Naive thymus-derived CD4-positive, alpha-beta T cell (primary cell): ENCODE measurements around the gene MGST1. TPM values are rescaled to one million over a fixed set of nuclear protein-coding genes. Genes with fewer than 3 reads are reported as not detected.

Experiments used
- ATAC-seq: fragments of 150-1000 bp; cut with Tn5 transposase; 2 replicates; pipeline ENCODE4 v1.10.0; 2021; ENCODE audit warnings: mild to moderate bottlenecking, moderate library complexity
- CTCF ChIA-PET: fragments of 350-600 bp; sonication (Branson Sonifier 250); formaldehyde crosslinking; loops from one replicate; lab custom pipeline; 2021; ENCODE audit warnings: antibody characterized with exemption; lab: Charles Lee
- POLR2A ChIA-PET: fragments of 350-600 bp; sonication (Branson Sonifier 250); formaldehyde crosslinking; loops from one replicate; lab custom pipeline; 2021; ENCODE audit warnings: antibody characterized with exemption, inconsistent platforms; lab: Charles Lee
- DNase-seq, 9 donors: peaks; one replicate each; pipeline versions ENCODE4 v3.0.0 to v3.0.0-alpha.2; 2020 to 2022; ENCODE audit warnings: mixed read lengths in 1 of 9
- H3K27ac ChIP-seq: one replicate; pipeline ENCODE4 v1.7.0; 2013; ENCODE audit warnings: mild to moderate bottlenecking, low read depth, low read length, moderate library complexity
- H3K27me3 ChIP-seq, 2 donors: one replicate each; pipeline ENCODE4 v1.7.0; 2013; ENCODE audit warnings: low read length in 2 of 2, mild to moderate bottlenecking in 2 of 2, moderate library complexity in 2 of 2; ENCODE audit not compliant: control insufficient read depth in 2 of 2, insufficient read depth in 2 of 2
- H3K36me3 ChIP-seq, 3 experiments: 1 replicate in 2 of 3; 2 replicates in 1 of 3; pipeline ENCODE4 v1.7.0; 2013; ENCODE audit warnings: low read length in 3 of 3, mild to moderate bottlenecking in 3 of 3, moderate library complexity in 1 of 3; ENCODE audit not compliant: insufficient read depth in 3 of 3, control insufficient read depth in 2 of 3
- H3K4me1 ChIP-seq, 2 donors: one replicate each; pipeline ENCODE4 v1.7.0; 2013; ENCODE audit warnings: low read length in 2 of 2, mild to moderate bottlenecking in 2 of 2, moderate library complexity in 1 of 2; ENCODE audit not compliant: control insufficient read depth in 2 of 2, insufficient read depth in 2 of 2
- H3K4me3 ChIP-seq: 2 replicates; pipeline ENCODE4 v1.7.0; 2013; ENCODE audit warnings: mild to moderate bottlenecking, low read length
- H3K9me3 ChIP-seq, 3 experiments: 1 replicate in 2 of 3; 2 replicates in 1 of 3; pipeline ENCODE4 v1.7.0; 2013; ENCODE audit warnings: low read length in 3 of 3; ENCODE audit not compliant: control insufficient read depth in 2 of 3
- H3K27ac Mint-ChIP-seq, 9 donors: one replicate each; pipeline ENCODE4 v1.8.0; 2020 to 2022; ENCODE audit warnings: mixed read lengths in 9 of 9, mild to moderate bottlenecking in 8 of 9, moderate library complexity in 5 of 9, inconsistent platforms in 2 of 9
- H3K27me3 Mint-ChIP-seq, 5 donors: one replicate each; pipeline ENCODE4 v1.8.0; 2021 to 2022; ENCODE audit warnings: mixed read lengths in 5 of 5, mild to moderate bottlenecking in 1 of 5
- H3K36me3 Mint-ChIP-seq, 5 donors: one replicate each; pipeline ENCODE4 v1.8.0; 2020 to 2022; ENCODE audit warnings: mixed read lengths in 5 of 5, mild to moderate bottlenecking in 3 of 5, inconsistent platforms in 1 of 5
- H3K4me1 Mint-ChIP-seq, 7 donors: one replicate each; pipeline ENCODE4 v1.8.0; 2020 to 2022; ENCODE audit warnings: mixed read lengths in 7 of 7, mild to moderate bottlenecking in 3 of 7, inconsistent platforms in 1 of 7
- H3K4me3 Mint-ChIP-seq, 10 donors: one replicate each; pipeline ENCODE4 v1.8.0; 2020 to 2022; ENCODE audit warnings: mild to moderate bottlenecking in 10 of 10, mixed read lengths in 10 of 10, moderate library complexity in 6 of 10, inconsistent platforms in 2 of 10
- H3K9me3 Mint-ChIP-seq, 11 donors: one replicate each; pipeline ENCODE4 v1.8.0; 2020 to 2022; ENCODE audit warnings: mixed read lengths in 11 of 11, mild to moderate bottlenecking in 4 of 11, inconsistent platforms in 1 of 11, moderate library complexity in 1 of 11
- intact Hi-C, 2 donors: fragments of 100-400 bp; cut with micrococcal nuclease; formaldehyde crosslinking; loops; one replicate each; pipeline ENCODE4 v1.15.1; 2023
- polyA plus RNA-seq, 2 donors: library from polyadenylated mRNA; unstranded; fragments of 300-500 nt; fragmentation: Illumina TruSeq; gene quantifications; one replicate each; pipeline ENCODE4 v1.2.3, GENCODE V29; 2021
- total RNA-seq, 6 experiments: library from RNA in 5 of 6; stranded (reverse) in 5 of 6; gene quantifications; 1 replicate in 5 of 6; 2 replicates in 1 of 6; pipeline ENCODE4 v1.2.3 and lab custom pipeline; 2021 to 2026

Gene MGST1
- total and polyA plus RNA-seq, 7 experiments from 2014 or later = 1.4 to 16.5 (median 1.4) TPM; not detected in 4

DNA sequence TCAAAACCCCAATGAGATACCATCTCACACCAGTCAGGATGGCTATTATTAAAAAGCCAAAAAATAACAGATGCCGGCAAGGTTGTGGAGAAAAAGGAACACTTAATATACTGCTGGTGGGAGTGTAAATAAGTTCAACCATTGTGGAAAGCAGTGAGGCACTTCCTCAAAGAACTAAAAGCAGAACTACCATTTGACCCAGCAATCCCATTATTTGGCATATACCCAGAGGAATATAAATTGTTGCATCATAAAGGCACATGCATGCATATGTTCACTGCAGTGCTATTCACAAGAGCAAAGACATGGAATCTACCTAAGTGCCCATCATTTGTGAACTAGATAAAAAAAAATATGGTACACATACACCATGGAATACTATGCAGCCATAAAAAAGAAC lies 59.9 kb downstream of the MGST1 start:
- intact Hi-C loops = no loop called here
- H3K4me3 ChIP-seq = no peak overlapping the region
- CTCF ChIA-PET = no interaction called here
- POLR2A ChIA-PET = no interaction called here
- no peak overlapping the region for H3K4me3 Mint-ChIP-seq
- H3K27ac Mint-ChIP-seq = no peak overlapping the region
- no peaks in the 10 kb centered on the region for H3K27me3 ChIP-seq
- peaks cover 0 to 27% (median 12%) of the 10 kb centered on the region in 11 donors for H3K9me3 Mint-ChIP-seq
- H3K36me3 ChIP-seq = no peaks in the 10 kb centered on the region
- H3K4me1 ChIP-seq = no peaks in the 10 kb centered on the region
- no peak overlapping the region for H3K27ac ChIP-seq
- ATAC-seq (no peak), DNase-seq (no peak)
- H3K36me3 Mint-ChIP-seq = no peaks in the 10 kb centered on the region
- no peaks in the 10 kb centered on the region for H3K4me1 Mint-ChIP-seq
- no peaks in the 10 kb centered on the region for H3K27me3 Mint-ChIP-seq
- peaks cover 0 to 3% (median 0%) of the 10 kb centered on the region in 3 experiments for H3K9me3 ChIP-seq

Other genes starting within 250 kb of the MGST1 start
- gene SLC15A5, start 70.0 kb upstream of the MGST1 start, total RNA-seq = not detected
- not detected for gene SLC15A5, start 70.0 kb upstream of the MGST1 start, polyA plus RNA-seq